Uterus (tissue), 4 donors: ENCODE measurements around the gene IL22. TPM values are rescaled to one million over a fixed set of nuclear protein-coding genes. Genes with fewer than 3 reads are reported as not detected.

ENCODE experiments used
- DNase-seq, 2 donors: peaks; one replicate each; pipeline ENCODE4 v3.0.0-alpha.2; 2019 to 2020
- H3K27ac ChIP-seq, 2 donors: fragments of 200-600 bp; sonication (generic); 1 replicate in 1 of 2; 2 replicates in 1 of 2; pipeline ENCODE4 v1.5.1; 2016 to 2018
- H3K27me3 ChIP-seq, 2 donors: fragments of 200-600 bp; sonication (generic); one replicate each; pipeline ENCODE4 v1.5.1; 2018 to 2019; ENCODE audit warnings: control low read depth in 1 of 2
- H3K36me3 ChIP-seq, 2 donors: fragments of 200-600 bp; sonication (generic); one replicate each; pipeline ENCODE4 v1.5.1; 2019; ENCODE audit warnings: control low read depth in 1 of 2
- H3K4me1 ChIP-seq, 2 donors: fragments of 200-600 bp; sonication (generic); one replicate each; pipeline ENCODE4 v1.5.1; 2018 to 2019; ENCODE audit warnings: control low read depth in 1 of 2
- H3K4me3 ChIP-seq, 2 donors: fragments of 200-600 bp; sonication (generic); 1 replicate in 1 of 2; 2 replicates in 1 of 2; pipeline ENCODE4 v1.5.1; 2018 to 2019; ENCODE audit warnings: mild to moderate bottlenecking in 1 of 2
- H3K9me3 ChIP-seq, 2 donors: fragments of 200-600 bp; sonication (generic); one replicate each; pipeline ENCODE4 v1.5.1; 2019; ENCODE audit warnings: control low read depth in 1 of 2
- POLR2A ChIP-seq, 2 donors: fragments of 450-650 bp; IDR thresholded peaks; one replicate each; pipeline ENCODE4 v1.6.1; 2016; ENCODE audit warnings: antibody characterized with exemption in 2 of 2, mild to moderate bottlenecking in 1 of 2, moderate library complexity in 1 of 2
- intact Hi-C: fragments of 100-400 bp; cut with DNase I; formaldehyde crosslinking; loops from one replicate; pipeline ENCODE4 v1.15.1; 2023; ENCODE audit warnings: low total_unique reads
- total RNA-seq, 4 donors: library from RNA; depleted of rRNA in 3 of 4; stranded (reverse); fragments of >200 nt in 3 of 4; gene quantifications; one replicate each; pipeline versions ENCODE4 v1.1.0 to v1.2.4, GENCODE V29; 2014 to 2023
- TF ChIP-seq, protein P1 (sequence below), 4 experiments: fragments of 200-600 bp in 2 of 4; fragments of 450-650 bp in 2 of 4; sonication (generic) in 2 of 4; IDR thresholded peaks; one replicate each; pipeline ENCODE4 v1.5.1; 2016 to 2019; ENCODE audit warnings: antibody characterized with exemption in 4 of 4, mild to moderate bottlenecking in 2 of 4, moderate library complexity in 1 of 4
- donor health status: DM: yes; HTN: yes; CAD: no.

Gene IL22
- total RNA-seq, 4 donors from 2014 or later = not detected

DNA sequence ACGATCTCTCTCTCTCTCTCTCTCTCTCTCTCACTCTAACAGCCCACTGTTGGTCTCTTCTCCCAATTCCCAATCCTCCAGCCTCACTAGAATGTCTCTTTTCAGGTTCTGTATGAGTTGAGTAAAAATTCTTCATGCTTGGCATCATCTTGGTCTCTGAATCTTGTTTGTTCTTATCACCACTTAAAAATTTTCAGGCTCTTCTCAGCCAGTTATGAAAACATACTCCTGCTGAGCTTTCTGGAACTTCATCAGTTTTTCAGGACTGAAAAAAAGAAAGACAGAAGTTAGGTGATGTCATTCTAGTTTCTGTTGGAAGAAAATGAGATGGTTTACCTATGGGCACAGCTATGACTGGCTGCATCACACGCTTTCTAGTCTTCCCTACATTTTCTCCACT, 11.5 kb upstream of the IL22 start:
- H3K36me3 ChIP-seq = no peaks in the 10 kb centered on the region
- H3K4me3 ChIP-seq = no peak overlapping the region
- no peak for TF ChIP-seq POLR2A (IDR thresholded peaks at IDR 0.05)
- TF ChIP-seq, protein P1, sequence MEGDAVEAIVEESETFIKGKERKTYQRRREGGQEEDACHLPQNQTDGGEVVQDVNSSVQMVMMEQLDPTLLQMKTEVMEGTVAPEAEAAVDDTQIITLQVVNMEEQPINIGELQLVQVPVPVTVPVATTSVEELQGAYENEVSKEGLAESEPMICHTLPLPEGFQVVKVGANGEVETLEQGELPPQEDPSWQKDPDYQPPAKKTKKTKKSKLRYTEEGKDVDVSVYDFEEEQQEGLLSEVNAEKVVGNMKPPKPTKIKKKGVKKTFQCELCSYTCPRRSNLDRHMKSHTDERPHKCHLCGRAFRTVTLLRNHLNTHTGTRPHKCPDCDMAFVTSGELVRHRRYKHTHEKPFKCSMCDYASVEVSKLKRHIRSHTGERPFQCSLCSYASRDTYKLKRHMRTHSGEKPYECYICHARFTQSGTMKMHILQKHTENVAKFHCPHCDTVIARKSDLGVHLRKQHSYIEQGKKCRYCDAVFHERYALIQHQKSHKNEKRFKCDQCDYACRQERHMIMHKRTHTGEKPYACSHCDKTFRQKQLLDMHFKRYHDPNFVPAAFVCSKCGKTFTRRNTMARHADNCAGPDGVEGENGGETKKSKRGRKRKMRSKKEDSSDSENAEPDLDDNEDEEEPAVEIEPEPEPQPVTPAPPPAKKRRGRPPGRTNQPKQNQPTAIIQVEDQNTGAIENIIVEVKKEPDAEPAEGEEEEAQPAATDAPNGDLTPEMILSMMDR (IDR thresholded peaks at IDR 0.05) = no peak
- H3K4me1 ChIP-seq = no peaks in the 10 kb centered on the region
- H3K9me3 ChIP-seq = no peaks in the 10 kb centered on the region
- no peak for DNase-seq
- intact Hi-C loops = no loop called here
- no peaks in the 10 kb centered on the region for H3K27me3 ChIP-seq
- peak overlapping the region in 1 of 2 donors; percentile 52 for H3K27ac ChIP-seq

DNA sequence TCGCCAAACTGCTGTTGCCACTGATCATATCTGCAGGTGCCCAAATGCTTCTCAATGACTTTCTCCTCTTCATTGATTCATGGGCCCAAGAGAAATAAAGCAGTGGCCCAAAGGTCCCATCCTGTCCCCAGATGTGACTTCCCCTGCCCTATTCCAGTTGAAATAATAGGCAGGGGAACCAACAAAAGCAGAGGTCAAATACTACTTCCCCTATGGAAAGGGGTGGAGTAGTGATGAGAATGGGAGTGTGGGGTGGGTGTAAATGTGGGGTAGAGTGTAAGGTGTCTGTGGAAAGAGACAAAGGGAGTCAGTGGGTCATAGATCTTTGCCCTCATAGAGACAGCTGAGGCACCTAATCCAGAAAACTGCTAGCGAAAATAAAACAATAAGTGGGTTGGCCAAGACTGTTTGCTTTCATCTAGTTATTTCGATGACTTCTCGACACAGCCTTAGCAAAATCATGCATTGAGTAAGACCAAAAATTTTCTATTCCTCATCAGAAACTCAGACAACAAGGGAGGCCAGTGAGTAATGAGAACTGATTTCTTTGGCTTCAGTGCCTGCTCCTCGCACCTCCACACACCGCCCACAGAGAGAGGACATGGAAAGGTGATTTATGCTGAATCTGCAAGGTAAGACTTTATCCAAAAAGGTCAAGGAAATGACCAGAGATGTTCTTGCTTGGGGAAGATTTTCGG, 10.9 kb upstream of the IL22 start:
- no peak for TF ChIP-seq POLR2A (IDR thresholded peaks at IDR 0.05)
- TF ChIP-seq, protein P1 (IDR thresholded peaks at IDR 0.05) = no peak
- H3K27me3 ChIP-seq = no peaks in the 10 kb centered on the region
- no peaks in the 10 kb centered on the region for H3K4me1 ChIP-seq
- no peaks in the 10 kb centered on the region for H3K36me3 ChIP-seq
- H3K4me3 ChIP-seq = no peak overlapping the region
- no peaks in the 10 kb centered on the region for H3K9me3 ChIP-seq
- DNase-seq = no peak
- H3K27ac ChIP-seq = peak overlapping the region in 1 of 2 donors; percentile 17
- intact Hi-C loops = no loop called here

DNA sequence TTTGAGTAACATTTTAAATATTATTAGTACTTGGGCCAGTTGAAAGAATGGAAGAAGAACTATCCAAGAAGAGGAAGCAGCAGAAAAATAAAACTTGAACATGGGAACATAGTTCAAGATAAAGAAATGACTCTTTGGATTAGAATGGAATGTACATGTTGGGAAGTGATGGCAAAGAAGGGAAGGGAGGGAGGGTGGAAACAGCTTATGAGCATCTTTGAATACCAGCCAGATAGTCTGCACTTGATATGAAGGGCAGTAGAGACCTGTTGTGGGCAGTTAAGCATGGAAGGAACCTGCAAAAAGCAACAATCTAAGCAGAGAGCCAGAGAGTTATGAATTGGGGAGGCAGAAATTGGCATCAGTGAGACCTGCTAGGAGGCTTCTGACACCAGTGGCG, 10.0 kb upstream of the IL22 start:
- H3K27ac ChIP-seq = no peak overlapping the region
- no peak for DNase-seq
- intact Hi-C loops = no loop called here
- H3K4me3 ChIP-seq = no peak overlapping the region
- no peaks in the 10 kb centered on the region for H3K9me3 ChIP-seq
- no peaks in the 10 kb centered on the region for H3K4me1 ChIP-seq
- no peak for TF ChIP-seq POLR2A (IDR thresholded peaks at IDR 0.05)
- TF ChIP-seq, protein P1 (IDR thresholded peaks at IDR 0.05) = no peak
- H3K36me3 ChIP-seq = no peaks in the 10 kb centered on the region
- no peaks in the 10 kb centered on the region for H3K27me3 ChIP-seq

DNA sequence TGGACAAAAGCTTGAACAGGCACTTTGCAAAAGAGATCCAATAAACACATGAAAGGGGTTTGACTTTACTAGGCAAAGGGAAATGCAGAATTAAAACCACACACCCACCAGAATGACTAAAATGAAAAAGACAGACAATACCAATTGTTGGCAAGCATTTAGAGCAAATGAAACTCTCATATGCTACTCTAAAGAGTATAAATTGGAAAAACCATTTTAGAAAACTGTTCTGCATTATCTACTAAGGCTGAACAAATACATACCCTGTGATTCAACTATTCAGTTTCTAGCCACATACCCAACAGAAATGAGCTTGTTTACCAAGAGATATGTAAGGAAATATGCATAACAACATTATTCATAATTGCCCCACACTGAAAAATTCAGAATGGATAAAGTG, 8.5 kb upstream of the IL22 start:
- no peaks in the 10 kb centered on the region for H3K36me3 ChIP-seq
- no peak for DNase-seq
- no peaks in the 10 kb centered on the region for H3K9me3 ChIP-seq
- H3K4me1 ChIP-seq = no peaks in the 10 kb centered on the region
- H3K4me3 ChIP-seq = no peak overlapping the region
- intact Hi-C loops = no loop called here
- H3K27me3 ChIP-seq = no peaks in the 10 kb centered on the region
- no peak for TF ChIP-seq POLR2A (IDR thresholded peaks at IDR 0.05)
- TF ChIP-seq, protein P1 (IDR thresholded peaks at IDR 0.05) = no peak
- H3K27ac ChIP-seq = no peak overlapping the region

GRCh38 chr12:68260153-68260552, 6.7 kb upstream of the IL22 start:
- Histone ChIP-seq H3K4me1 (no peaks in the 10 kb centered on the region), H3K27ac (no peak overlapping the region), H3K9me3 (no peaks in the 10 kb centered on the region), H3K4me3 (no peak overlapping the region), H3K27me3 (no peaks in the 10 kb centered on the region), H3K36me3 (no peaks in the 10 kb centered on the region)
- DNase-seq = no peak
- intact Hi-C loops = no loop called here
- no peak for TF ChIP-seq POLR2A (IDR thresholded peaks at IDR 0.05)
- TF ChIP-seq, protein P1 (IDR thresholded peaks at IDR 0.05) = no peak
